G401 (cell line): ENCODE data around the gene CADM1. TPM values are rescaled to one million over a fixed set of nuclear protein-coding genes. Genes with fewer than 3 reads are reported as not detected.
A peak's percentile ranks its signal among the peaks of the same experiment; 100 is the strongest.

ENCODE experiments used
- DNase-seq: peaks from one replicate; pipeline ENCODE4 v3.0.0-alpha.2; 2015; ENCODE audit warnings: low spot score
- in situ Hi-C: cut with HindIII; loops from 2 replicates; pipeline ENCODE4 v1.10.0; 2016; ENCODE audit warnings: low sequenced_read_pairs, mixed read lengths
- total RNA-seq: library from RNA; depleted of rRNA; stranded (reverse); fragments of >200 nt; shearing (Covaris generic); gene quantifications from 2 replicates; pipeline ENCODE4 v1.2.3, GENCODE V29; 2014

The CADM1 gene
- total RNA-seq, 1 experiment from 2014 or later, result not detected

DNA sequence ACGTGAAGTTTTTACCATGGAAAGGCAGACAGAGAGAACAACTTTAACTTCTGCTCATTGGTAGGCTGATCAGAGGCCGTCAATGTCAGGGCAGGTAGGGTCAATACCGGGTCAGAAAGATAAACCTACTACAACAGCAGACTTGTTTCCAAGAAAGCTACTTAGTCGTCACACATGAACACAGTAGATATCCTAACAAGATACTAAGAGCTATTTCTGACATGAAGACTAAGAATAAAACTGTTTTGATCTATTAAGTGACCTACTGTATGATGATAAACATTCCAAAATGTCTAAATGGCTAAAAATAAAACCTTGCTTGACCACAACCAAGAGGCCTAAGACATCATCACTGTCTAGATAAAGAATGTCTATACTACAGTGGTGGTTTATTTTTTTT lies 231.3 kb downstream of the CADM1 start:
- DNase-seq, result no peak
- in situ Hi-C loops, result no loop called here

DNA sequence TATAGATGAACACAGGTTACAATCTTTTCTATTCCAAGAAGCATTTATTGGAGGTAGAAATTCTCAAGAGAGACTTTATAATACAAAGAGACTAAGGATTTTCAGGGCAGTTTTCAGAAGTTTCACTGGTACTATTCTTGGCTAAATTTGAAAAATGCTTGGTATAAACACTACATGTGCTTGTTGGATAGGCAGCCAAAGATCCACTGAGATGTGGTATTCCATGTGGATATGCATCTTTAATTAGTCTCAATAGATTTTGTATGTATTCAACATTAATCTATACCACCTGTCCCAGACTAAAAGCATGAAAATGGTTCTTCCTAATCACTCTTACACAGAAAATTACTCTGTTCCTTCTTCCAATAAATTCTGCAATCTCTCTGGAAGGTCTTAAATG lies 232.6 kb downstream of the CADM1 start:
- no peak for DNase-seq
- in situ Hi-C loops, result no loop called here

DNA sequence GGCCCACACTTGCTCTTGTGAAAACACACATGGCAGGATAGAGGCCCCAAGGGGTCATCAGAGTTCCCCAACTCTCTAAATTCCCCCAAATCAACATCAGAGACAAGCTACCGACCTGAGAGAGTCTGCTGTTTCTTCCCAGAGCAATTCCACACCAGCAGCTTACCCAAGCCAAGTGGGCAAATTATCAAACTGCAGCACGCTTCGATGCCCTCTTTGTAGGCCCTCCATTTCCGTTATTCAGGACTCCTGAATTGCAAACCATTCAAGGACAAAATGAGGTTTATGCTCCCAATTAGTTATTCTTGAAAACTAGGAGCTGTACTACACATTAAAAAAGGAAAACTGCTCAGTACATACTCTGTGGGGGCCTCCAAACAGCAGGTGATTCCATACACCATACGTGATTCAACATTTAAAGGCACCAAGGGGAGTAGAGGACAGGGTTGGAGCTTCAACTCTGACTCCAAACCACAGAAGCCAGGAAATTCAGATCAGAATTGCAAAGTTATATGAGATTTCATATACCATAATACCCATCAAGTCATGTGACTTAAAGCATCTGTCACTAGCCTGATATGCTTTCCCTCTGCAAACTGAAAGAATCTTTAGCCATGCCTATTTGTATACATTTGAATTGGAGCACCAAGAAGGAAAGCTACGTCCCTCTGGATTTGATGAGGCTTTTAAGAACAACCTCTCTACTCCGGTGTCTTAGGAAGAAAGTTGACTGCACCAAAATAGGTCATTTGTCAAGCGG lies 234.8 kb downstream of the CADM1 start:
- peak; percentile 72 for DNase-seq
- in situ Hi-C loops, result no loop called here

DNA sequence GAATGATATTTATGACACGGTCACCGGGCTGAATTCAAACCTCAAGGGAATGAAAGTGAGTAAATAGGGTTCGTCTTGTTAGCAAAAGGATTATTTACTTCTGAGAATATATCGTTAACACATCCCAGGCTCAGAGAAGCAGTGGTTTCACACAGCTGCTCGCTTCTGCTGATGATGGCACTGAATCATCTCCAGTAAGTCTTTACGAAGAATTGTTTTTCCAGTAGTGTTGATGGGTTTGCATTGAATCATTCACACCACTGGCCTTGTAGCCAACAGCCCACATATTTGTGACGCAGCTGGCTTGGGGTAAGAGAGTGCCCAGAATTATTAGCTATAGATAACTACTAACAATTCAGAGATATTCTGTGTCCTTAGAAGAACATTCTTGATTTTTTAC lies 236.3 kb downstream of the CADM1 start:
- DNase-seq, result no peak
- in situ Hi-C loops, result no loop called here

DNA sequence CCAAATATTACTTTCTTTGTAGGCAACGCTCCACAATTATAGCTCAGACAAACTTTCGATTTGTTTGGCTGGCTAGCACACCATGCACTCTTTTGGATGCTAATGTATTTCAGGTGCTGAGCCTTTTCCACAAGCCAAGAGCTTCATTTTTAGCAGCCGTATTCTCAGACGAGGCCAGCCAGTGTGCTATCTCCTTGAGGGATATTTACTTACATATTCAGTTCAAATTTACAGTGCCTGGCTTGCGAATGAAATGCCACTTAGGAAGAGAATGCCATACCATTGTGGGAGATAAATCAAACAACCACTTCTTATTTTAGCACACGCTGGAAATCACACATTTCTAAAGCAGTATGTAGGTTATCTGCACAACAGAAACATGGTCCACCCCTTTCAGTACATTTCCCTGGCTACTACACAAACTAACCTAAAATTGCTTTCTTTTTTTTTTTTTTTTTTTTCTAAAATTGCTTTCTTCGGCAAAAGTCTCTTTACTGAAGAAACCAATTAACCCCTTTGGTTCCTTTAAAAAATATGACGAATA lies 236.9 kb downstream of the CADM1 start:
- no peak for DNase-seq
- in situ Hi-C loops, result no loop called here

DNA sequence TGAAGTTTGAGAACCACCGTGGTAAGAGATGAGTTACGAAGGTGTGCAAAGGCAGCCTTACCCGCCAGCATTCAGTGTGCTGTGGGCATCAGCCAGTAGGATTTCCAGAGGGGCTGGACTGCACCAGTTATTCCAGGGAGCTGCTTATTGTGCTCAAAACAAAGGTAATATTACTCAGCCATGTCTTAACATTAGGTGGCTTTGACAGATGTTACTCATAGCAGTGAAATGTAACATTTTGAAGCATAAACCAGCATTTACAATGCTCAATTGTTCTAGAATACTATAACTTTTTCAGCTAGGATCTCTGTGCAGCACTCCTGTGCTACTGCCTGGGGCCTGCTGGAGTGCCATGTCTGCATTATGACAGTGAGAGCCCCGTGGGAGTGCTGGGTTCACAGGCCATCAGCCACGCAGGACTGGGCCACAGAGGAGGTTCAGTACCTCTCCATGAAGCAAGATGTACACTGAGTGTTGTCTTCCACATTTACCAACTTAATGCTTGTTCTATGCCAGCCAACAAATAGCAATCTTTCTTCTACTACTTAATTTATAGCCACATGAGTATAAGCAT lies 238.1 kb downstream of the CADM1 start:
- in situ Hi-C loops, result no loop called here
- DNase-seq, result no peak

DNA sequence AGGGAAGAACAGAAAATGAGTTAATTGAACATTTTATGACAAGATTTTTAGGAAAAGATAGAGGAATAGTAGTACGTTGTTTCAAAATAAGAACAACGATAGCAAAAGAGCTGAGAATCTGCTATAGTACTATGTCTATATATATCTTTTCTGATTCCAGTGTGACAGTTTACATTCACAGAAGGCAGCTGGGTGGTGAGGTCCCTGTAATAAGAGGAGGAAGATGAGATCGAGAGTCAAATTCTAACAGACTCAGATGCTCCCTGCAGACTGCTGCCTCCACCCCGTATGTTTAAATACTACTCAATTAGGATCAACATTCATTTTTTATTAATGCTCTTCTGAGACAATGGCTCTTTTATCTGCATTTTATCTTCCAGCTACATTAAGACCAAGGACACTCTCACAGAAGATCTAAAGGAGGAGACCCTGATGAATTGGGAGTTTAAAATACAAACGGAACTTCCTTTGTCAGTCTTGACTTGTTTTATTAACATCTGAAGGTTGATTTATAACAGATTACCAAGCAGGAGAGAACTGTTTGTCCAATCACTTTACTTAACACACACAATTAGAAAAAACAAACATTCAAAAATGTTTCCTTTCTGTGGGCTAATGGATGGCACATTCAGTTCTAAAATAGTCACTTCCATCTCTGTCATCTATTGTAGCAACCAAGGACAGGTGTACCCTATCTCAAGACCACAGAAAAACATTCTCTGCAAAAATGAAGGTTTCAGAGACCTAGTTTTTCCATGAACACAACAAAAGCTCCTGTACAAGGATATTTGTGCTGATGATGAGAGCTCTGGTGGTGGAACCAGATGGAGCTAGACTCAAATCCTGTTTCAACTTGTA lies 240.2 kb downstream of the CADM1 start:
- in situ Hi-C loops, result no loop called here
- no peak for DNase-seq

DNA sequence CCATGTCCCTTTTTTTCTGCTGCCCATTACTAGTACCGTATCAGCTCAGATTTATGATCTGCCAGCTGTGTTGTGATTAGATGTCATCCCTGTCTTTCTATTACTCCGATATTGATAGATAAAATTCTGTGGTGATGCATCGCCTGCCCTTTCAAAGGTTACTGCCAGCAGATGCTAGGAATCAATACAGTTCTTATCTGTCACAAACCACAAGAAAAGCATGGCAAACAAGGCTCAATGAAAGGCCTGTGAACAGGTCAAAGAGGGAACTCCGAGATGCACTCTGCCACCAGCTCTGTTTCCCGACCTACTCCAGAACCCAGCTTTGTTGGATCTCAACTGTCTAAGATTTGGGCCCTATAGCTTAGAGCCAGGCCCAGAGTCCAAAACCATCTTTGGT lies 246.0 kb downstream of the CADM1 start:
- no peak for DNase-seq
- in situ Hi-C loops, result no loop called here

DNA sequence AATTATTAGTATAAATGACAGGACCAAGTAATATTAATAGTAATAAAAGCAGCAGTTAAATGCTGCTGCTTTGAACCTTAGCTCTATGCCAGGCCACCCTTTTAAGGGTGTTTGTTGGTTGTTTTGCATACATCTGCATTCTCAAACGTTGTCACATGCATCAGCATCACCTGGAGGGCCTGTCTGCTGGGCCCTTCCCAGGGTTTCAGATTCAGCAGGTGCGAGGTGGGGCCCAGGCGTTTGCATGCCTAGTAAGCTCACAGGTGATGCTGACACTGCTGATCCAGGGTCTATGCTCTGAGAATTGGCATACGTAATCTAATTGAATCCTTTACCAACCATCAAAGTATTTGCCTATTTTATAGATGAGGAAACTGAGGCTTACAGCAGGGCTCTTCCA lies 246.5 kb downstream of the CADM1 start:
- no peak for DNase-seq
- in situ Hi-C loops, result no loop called here

DNA sequence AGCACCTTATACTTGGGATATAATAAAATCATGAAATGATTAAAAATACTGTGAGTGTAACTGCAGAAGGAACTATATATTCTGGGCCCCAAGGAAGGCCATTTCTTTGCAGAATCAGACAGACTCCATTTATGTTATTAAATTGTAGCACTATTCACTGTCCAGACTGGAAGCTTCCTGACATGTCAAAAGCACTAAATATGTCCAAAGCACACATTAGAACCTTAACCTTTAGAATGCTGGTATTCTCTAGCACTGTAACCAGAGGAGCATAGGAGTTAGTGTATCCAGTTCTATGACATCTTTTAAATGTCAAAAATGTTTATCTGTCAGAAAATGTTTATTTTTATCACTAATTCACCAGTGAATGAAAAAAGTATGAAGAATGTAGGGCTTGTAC lies 246.9 kb downstream of the CADM1 start:
- in situ Hi-C loops, result no loop called here
- DNase-seq, result no peak

DNA sequence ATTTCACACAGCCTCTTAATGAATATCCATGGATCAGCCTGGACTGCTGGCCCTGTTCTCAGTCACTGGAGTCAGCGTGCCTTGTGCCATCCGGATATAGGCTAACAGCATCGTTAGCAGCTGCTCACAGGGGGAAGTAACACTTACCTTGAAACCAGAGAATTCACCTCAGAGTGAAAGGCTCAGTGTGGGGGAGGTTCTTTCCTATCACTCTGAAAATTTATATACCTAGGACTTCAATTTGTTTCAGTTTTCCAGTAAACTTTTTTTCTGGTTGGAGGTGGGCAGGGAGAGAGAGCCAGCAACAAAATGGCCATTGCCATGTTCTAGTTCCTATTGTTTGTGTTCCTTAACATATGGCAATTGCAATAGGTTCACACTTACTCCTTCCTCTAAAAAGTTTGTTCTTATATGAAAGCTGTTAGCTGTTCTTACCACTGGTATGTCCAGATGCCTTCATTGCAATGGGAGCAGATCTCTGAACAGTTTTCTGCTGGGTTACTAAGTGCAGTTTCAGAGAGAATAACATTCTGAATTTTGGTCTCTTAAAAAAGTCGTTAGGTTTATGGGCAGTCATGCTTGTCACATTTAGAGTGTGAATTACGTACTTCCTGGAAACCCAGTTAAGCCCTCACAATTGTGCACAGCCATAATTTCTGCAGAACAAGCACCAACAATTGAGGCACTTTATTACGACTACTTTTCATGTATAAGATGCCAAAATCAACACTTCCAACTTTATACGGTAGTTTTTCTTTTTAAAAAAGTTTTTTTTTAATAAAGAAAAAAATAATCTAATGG lies 247.6 kb downstream of the CADM1 start:
- in situ Hi-C loops, result no loop called here
- peak; percentile 68 for DNase-seq

DNA sequence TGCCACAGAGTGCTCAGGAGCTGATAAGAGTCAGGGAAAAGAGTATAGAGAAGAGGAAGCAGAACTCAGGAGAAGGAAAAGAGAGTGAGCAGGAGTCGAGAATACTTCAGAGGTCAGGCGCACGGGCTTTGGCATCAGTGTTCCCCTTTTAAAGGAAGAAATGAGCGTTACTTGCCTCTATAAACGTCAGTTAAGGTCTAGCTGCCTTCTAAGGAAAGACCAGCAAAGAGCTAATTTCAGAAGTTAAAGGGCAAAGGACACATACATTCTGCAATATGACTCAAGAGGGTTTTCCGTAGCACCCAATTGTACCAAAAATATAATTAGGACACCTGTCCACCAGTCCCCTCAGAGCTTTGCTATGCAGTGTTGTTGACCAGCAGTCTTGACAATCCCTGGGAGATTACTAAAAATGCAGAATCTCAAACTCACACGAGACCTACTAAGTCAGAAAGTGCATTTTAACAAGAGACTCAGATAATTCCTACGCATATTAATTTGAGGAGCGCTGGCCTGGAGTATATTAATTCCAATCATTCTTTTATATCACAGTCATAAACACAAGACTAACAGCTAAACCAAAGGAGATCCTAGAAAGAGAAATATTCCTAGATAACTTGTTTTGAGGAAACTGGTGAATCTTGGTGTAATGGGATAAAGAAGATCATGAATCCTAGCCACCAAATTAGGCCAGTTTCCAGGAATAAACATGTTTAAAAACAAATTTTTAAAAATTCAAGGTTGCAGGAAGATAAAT lies 249.0 kb downstream of the CADM1 start:
- in situ Hi-C loops, result no loop called here
- no peak for DNase-seq

DNA sequence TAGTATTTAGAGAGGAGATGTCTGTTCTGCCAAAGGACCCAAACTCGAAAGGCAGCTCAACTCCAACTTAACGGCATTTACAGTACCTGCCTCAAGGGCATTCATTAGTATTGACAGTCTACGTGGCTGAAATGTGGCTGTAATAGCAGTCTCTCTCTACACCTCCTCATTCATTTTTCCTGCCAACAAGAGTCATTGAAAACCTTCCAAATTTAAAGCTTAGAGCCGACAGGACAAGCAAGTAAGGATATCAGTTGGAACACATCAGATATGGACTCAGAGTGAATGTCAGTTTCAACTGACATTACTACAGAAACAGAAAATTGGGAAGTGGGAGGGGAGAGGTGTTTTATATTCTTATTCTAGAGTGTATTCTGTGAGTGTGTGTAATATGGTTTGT lies 253.1 kb downstream of the CADM1 start:
- in situ Hi-C loops, result no loop called here
- DNase-seq, result peak; percentile 76

DNA sequence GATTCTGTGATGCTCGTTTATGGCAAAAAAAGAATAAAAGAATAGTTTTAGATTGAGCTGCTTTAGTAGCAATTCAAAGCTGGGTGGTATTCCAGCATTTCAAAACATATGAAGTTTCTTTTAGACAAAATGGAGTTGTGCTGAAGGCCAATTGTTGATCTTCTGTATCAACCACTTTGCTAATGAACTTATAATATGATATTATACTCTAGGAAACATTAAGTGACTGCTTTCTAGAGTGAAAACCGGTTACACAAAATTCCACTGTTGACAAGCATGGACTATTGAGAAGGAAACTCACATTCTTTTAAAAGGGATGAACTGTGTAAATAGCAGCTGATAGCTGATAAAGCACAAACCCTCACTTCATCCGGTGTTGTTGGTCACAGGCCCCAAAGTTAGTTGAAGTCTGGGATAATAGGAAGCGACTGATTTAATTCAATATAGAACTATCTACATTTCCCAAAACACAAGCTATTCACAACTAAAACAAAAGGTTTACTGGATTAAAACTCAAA lies 255.1 kb downstream of the CADM1 start:
- in situ Hi-C loops, result no loop called here
- DNase-seq, result no peak

DNA sequence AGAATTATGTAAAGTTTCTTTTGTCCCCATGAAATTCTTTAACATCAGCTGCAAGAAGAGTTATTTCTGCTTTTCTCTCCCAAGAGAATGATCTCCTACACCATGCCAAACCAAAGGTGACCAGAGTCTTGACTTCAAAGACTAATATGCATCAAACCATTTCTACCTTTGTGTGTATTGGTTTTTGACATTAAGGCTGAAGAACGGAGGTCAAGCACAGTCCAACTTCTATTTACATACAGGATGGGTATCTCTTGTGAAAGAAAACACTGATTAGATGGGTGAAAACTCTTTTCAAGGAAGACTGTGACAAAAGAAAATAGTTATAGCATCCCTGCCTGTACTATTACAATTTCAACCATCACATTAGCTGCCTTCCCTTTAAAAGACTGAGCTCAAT lies 256.3 kb downstream of the CADM1 start:
- in situ Hi-C loops, result no loop called here
- DNase-seq, result no peak

DNA sequence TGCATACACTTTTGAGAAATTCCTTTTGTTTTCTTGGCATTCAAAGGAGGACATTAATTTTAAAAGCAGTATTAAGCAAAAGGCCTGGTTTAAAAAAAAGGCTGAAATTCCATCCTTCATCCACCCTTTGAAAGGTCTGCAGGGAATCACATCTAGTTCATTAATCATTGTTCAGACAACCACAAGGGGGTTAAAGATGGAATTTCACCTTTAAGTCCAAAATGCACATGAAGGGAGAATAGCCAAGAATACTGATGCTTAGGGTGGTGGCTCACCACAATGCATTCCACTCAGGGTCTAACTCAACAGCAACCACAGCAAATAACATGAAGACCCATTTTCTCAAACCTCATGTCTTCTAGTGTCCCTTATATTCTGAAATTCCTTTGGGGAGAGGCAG lies 256.9 kb downstream of the CADM1 start:
- DNase-seq, result no peak
- in situ Hi-C loops, result no loop called here

DNA sequence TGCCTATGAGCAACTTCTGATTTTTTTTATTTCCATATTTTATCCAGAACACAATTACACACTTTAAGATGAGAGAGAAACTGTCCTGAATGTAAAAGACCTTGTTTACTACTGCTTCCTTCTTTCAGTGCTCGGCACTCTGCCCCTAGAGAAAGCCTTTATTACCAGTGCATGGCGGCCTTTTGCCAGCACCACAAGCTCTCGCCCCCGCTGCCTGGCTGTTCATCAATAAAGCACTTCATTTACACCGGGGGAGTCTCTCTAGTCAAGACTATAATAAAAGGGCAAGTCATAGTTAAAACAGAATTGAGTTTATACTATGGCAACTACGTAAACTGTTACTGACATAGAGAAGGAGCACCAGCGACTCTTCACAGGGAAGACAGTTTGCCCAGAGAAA lies 259.5 kb downstream of the CADM1 start:
- DNase-seq, result peak; percentile 61
- in situ Hi-C loops, result no loop called here

DNA sequence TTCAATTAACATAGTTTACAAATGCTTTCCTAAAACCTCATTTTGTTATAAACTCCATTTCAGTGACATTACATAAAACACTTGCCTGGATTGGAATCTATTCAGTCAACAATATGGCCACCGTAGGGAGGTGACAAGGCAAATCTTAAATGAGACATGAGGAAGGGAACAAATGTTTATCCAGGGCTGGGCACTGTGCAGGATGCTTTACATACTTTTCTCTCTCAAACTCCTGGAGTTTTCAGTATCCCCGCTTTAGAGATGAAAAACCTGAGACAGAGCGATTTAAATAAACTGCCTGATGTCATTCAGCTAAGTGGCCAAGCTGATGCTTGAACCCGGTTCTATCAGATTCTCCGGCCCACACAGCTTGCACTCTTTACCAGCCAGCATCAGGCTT lies 259.9 kb downstream of the CADM1 start:
- DNase-seq, result peak; percentile 53
- in situ Hi-C loops, result no loop called here
